Stimulated activated CD4-positive, alpha-beta T cell treated with anti-CD3 and anti-CD28 coated beads, Interleukin-15, amount 100 ng/mL, for 48 hours (primary cell): ENCODE results near the gene PRND.
"Not testable (repeated sequence)": the region's sequence is repeated elsewhere in the genome, so short reads cannot be mapped to it uniquely, and the experiment has no call there.

Experiments
- DNase-seq, 2 donors: peaks; one replicate each; pipeline ENCODE4 v3.0.0-alpha.2; 2020; ENCODE audit warnings: low read depth in 2 of 2

PRND gene

GRCh38 chr20:4708856-4709255, 12.9 kb upstream of the PRND start:
- DNase-seq, result no peak

- no peak for DNase-seq
These were observed 12.2 kb upstream of the PRND start for GRCh38 chr20:4709261-4710105.

GRCh38 chr20:4710106-4710475, 11.6 kb upstream of the PRND start:
- DNase-seq, result no peak

GRCh38 chr20:4711511-4711910, 10.2 kb upstream of the PRND start:
- no peak for DNase-seq

- DNase-seq, result no peak
These were observed 8.3 kb upstream of the PRND start for GRCh38 chr20:4713401-4713800.

GRCh38 chr20:4714818-4715217, 6.9 kb upstream of the PRND start:
- DNase-seq, result no peak

GRCh38 chr20:4717816-4718570, 3.7 kb upstream of the PRND start:
- no peak for DNase-seq

- no peak for DNase-seq
These were observed 2.5 kb upstream of the PRND start for GRCh38 chr20:4719190-4719589.

- peak; percentile 64 to 68 for DNase-seq
These were observed 1.4 kb upstream of the PRND start for GRCh38 chr20:4720041-4720976.

- DNase-seq, result no peak
These were observed 746 bp upstream of the PRND start for GRCh38 chr20:4720977-4721349.

- DNase-seq, result no peak
These were observed 862 bp downstream of the PRND start for GRCh38 chr20:4722571-4722970.

GRCh38 chr20:4722993-4723392, 1.3 kb downstream of the PRND start:
- no peak for DNase-seq

- DNase-seq, result not testable (repeated sequence)
These were observed 1.8 kb downstream of the PRND start for GRCh38 chr20:4723553-4723952.

GRCh38 chr20:4724459-4725262, 3.0 kb downstream of the PRND start:
- no peak for DNase-seq

GRCh38 chr20:4725263-4725550, 3.5 kb downstream of the PRND start:
- DNase-seq, result no peak

GRCh38 chr20:4726710-4727397, 5.1 kb downstream of the PRND start:
- DNase-seq, result peak; percentile 31 to 33

GRCh38 chr20:4728120-4728760, 6.5 kb downstream of the PRND start:
- no peak for DNase-seq

- peak; percentile 7 to 15 for DNase-seq
These were observed 7.6 kb downstream of the PRND start for GRCh38 chr20:4729265-4729664.

- no peak for DNase-seq
These were observed 9.1 kb downstream of the PRND start for GRCh38 chr20:4730780-4731179.

- no peak for DNase-seq
These were observed 15.2 kb downstream of the PRND start for GRCh38 chr20:4736875-4737274.
